OCI-LY7 (cell line): ENCODE measurements around the gene CTNND2. TPM values are rescaled to one million over a fixed set of nuclear protein-coding genes. Genes with fewer than 3 reads are reported as not detected.

ENCODE experiments used
- BruUV-seq: library from RNA; stranded (reverse); fragments of 400-500 nt; replicated peaks from 2 replicates; lab custom pipeline; 2021; lab: Mats Ljungman, UMichigan
- CTCF ChIA-PET: fragments of 300-600 bp; sonication (Branson Sonifier 250); formaldehyde crosslinking; loops from one replicate; lab custom pipeline; 2022; ENCODE audit warnings: antibody characterized with exemption; ENCODE audit not compliant: unreplicated experiment; lab: Charles Lee
- POLR2A ChIA-PET: fragments of 300-600 bp; sonication (Branson Sonifier 250); formaldehyde crosslinking; loops from one replicate; lab custom pipeline; 2022; ENCODE audit warnings: antibody characterized with exemption; lab: Charles Lee
- DNase-seq: peaks from one replicate; pipeline ENCODE4 v3.0.0-alpha.2; 2015; ENCODE audit warnings: low spot score
- H2AFZ ChIP-seq: fragments of 200-600 bp; sonication (generic), shearing (Covaris generic); 2 replicates; pipeline ENCODE4 v1.6.1; 2014; ENCODE audit warnings: mild to moderate bottlenecking, antibody characterized with exemption, low read length, moderate library complexity
- H3K27ac ChIP-seq: fragments of 200-600 bp; sonication (generic); 2 replicates; pipeline ENCODE4 v1.5.1; 2014; ENCODE audit warnings: mixed run types, low read depth, mild to moderate bottlenecking, moderate library complexity, low read length, inconsistent platforms; ENCODE audit not compliant: poor library complexity, severe bottlenecking
- H3K36me3 ChIP-seq: fragments of 200-600 bp; sonication (generic); 2 replicates; pipeline ENCODE4 v1.6.1; 2014; ENCODE audit warnings: mild to moderate bottlenecking, antibody characterized with exemption, low read length, moderate library complexity, mixed read lengths; ENCODE audit not compliant: insufficient read depth
- H3K4me1 ChIP-seq: fragments of 200-600 bp; sonication (generic); 2 replicates; pipeline ENCODE4 v1.5.1; 2014; ENCODE audit warnings: mild to moderate bottlenecking, low read length; ENCODE audit not compliant: insufficient read depth, poor library complexity, severe bottlenecking
- H3K4me2 ChIP-seq: fragments of 200-600 bp; sonication (generic); 2 replicates; pipeline ENCODE4 v1.6.1; 2014; ENCODE audit warnings: mild to moderate bottlenecking, low read length
- H3K4me3 ChIP-seq: fragments of 200-600 bp; sonication (generic); 2 replicates; pipeline ENCODE4 v1.5.1; 2014; ENCODE audit warnings: mild to moderate bottlenecking, low read depth, low read length; ENCODE audit not compliant: poor library complexity, severe bottlenecking
- H3K79me2 ChIP-seq: fragments of 200-600 bp; sonication (generic); 2 replicates; pipeline ENCODE4 v1.6.1; 2016; ENCODE audit warnings: low read depth, mild to moderate bottlenecking, low read length, moderate library complexity, mixed read lengths; ENCODE audit not compliant: insufficient read depth
- H3K9me2 ChIP-seq: fragments of 200-600 bp; sonication (generic); 2 replicates; pipeline ENCODE4 v1.6.1; 2016; ENCODE audit warnings: mild to moderate bottlenecking, low read length, mixed read lengths; ENCODE audit not compliant: insufficient read depth
- H3K9me3 ChIP-seq: fragments of 200-600 bp; sonication (generic); 2 replicates; pipeline ENCODE4 v1.6.1; 2014; ENCODE audit warnings: mild to moderate bottlenecking, mixed run types, low read length, mixed read lengths
- H4K20me1 ChIP-seq: fragments of 200-600 bp; sonication (generic); 2 replicates; pipeline ENCODE4 v1.6.1; 2014; ENCODE audit warnings: mild to moderate bottlenecking, antibody characterized with exemption, low read length, moderate library complexity, mixed read lengths; ENCODE audit not compliant: insufficient read depth
- CTCF ChIP-seq: fragments of 200-600 bp; sonication (generic); conservative IDR thresholded peaks from 2 replicates; pipeline ENCODE4 v1.5.1; 2014; ENCODE audit warnings: mild to moderate bottlenecking, antibody characterized with exemption, low read length, moderate library complexity, mixed read lengths
- EZH2phosphoT487 ChIP-seq: fragments of 200-600 bp; sonication (generic); IDR thresholded peaks from 2 replicates; pipeline ENCODE4 v1.6.1; 2018; ENCODE audit warnings: low read depth, borderline replicate concordance, mild to moderate bottlenecking, mixed run types, antibody characterized with exemption, low read length, moderate library complexity, mixed read lengths
- intact Hi-C: fragments of 100-400 bp; cut with micrococcal nuclease; formaldehyde crosslinking; loops from one replicate; pipeline ENCODE4 v1.10.0; 2022; ENCODE audit not compliant: unreplicated experiment
- total RNA-seq, 2 experiments: library from RNA; depleted of rRNA in 1 of 2; stranded (reverse); fragments of >200 nt in 1 of 2; shearing (Covaris generic) in 1 of 2; gene quantifications; 2 replicates each; pipeline ENCODE4 v1.2.3, GENCODE V29; 2014 to 2022

CTNND2 gene
- total RNA-seq, 2 experiments from 2014 or later, result not detected

DNA sequence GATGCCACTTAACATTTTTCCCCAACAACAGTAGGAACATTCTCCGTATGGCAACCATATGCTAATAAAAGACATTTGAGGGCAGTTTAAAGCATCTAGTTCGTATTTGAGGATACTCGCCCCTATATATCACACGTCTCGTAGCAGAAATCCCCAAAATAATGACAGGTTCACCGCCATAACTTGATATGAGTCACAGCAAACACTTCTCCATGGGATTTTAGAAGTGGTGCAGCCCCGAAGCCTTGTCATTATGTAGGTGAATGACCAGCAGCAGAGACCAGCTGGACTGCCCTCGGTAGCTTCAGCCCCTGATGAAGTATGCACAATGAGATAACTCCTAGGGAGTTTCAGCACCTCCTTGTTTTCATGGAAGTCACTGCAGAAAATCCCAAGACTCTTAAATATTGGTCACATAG, 2.0 kb downstream of the CTNND2 start:
- no peak for DNase-seq
- Histone ChIP-seq H3K4me2 (no peak overlapping the region), H4K20me1 (no peaks in the 10 kb centered on the region), H2AFZ (no peak overlapping the region), H3K9me2 (no peaks in the 10 kb centered on the region), H3K9me3 (no peaks in the 10 kb centered on the region), H3K79me2 (no peaks in the 10 kb centered on the region), H3K27ac (no peak overlapping the region), H3K36me3 (no peaks in the 10 kb centered on the region), H3K4me3 (no peak overlapping the region), H3K4me1 (no peaks in the 10 kb centered on the region)
- ChIA-PET CTCF (no interaction called here), POLR2A (no interaction called here)
- intact Hi-C loops, result no loop called here
- no TSS peak for BruUV-seq
- no peak for TF ChIP-seq CTCF
- TF ChIP-seq EZH2phosphoT487, result no peak

DNA sequence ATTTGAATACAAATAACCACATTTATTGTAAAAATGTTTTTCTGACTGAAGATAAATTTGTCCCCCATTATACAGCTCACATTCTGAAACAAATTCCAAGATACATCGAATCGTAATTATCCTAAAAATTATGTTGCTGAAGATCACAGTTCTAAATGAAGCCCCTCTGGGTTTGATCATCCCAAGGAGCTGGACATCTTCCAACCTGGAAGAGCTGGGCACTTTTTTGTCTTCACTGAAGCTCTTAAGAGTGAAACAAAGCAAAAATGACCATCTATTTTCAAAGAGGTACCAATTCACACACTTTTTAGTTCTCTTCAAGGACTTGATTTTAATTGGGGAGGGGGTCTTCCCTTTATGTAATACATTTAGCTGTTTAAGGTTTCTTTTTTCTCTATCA, 5.5 kb downstream of the CTNND2 start:
- H4K20me1 ChIP-seq, result no peaks in the 10 kb centered on the region
- ChIA-PET CTCF (no interaction called here), POLR2A (interaction anchor here (0.9 kb wide), 1 partner anchor 59 kb away, joined by 3 read pairs; no protein-coding TSS in a partner anchor)
- no TSS peak for BruUV-seq
- no peaks in the 10 kb centered on the region for H3K79me2 ChIP-seq
- H3K4me2 ChIP-seq, result no peak overlapping the region
- H2AFZ ChIP-seq, result no peak overlapping the region
- no peaks in the 10 kb centered on the region for H3K36me3 ChIP-seq
- TF ChIP-seq EZH2phosphoT487 (no peak), CTCF (no peak)
- intact Hi-C loops, result no loop called here
- H3K27ac ChIP-seq, result no peak overlapping the region
- no peak for DNase-seq
- no peaks in the 10 kb centered on the region for H3K9me2 ChIP-seq
- H3K4me1 ChIP-seq, result no peaks in the 10 kb centered on the region
- no peak overlapping the region for H3K4me3 ChIP-seq
- no peaks in the 10 kb centered on the region for H3K9me3 ChIP-seq

GRCh38 chr5:11897781-11898180, 6.5 kb downstream of the CTNND2 start:
- H3K9me3 ChIP-seq, result no peaks in the 10 kb centered on the region
- CTCF ChIA-PET, result no interaction called here
- DNase-seq, result no peak
- H3K4me2 ChIP-seq, result no peak overlapping the region
- H3K36me3 ChIP-seq, result no peaks in the 10 kb centered on the region
- TF ChIP-seq CTCF (no peak), EZH2phosphoT487 (no peak)
- intact Hi-C loops, result no loop called here
- POLR2A ChIA-PET, result interaction anchor here (0.6 to 0.9 kb wide), 2 partner anchors 60 to 151 kb away, joined by 3 read pairs; no protein-coding TSS in a partner anchor
- H3K4me1 ChIP-seq, result no peaks in the 10 kb centered on the region
- H3K9me2 ChIP-seq, result no peaks in the 10 kb centered on the region
- no peaks in the 10 kb centered on the region for H3K79me2 ChIP-seq
- no peak overlapping the region for H3K27ac ChIP-seq
- BruUV-seq, result no TSS peak
- H3K4me3 ChIP-seq, result no peak overlapping the region
- H2AFZ ChIP-seq, result no peak overlapping the region
- H4K20me1 ChIP-seq, result no peaks in the 10 kb centered on the region
